Activated CD8-positive, alpha-beta memory T cell treated with anti-CD3 and anti-CD28 coated beads, Interleukin-2, amount 50 U/mL, for 4 hours (primary cell): Measurements from ENCODE around the gene PPP6R2.

ENCODE experiments used
- DNase-seq: peaks from one replicate; pipeline ENCODE4 v3.0.0-alpha.2; 2020

The PPP6R2 gene

GRCh38 chr22:50454556-50455075, 111.5 kb downstream of the PPP6R2 start:
- no peak for DNase-seq

GRCh38 chr22:50455201-50455600, 112.1 kb downstream of the PPP6R2 start:
- no peak for DNase-seq

GRCh38 chr22:50456026-50456425, 112.9 kb downstream of the PPP6R2 start:
- DNase-seq = no peak

GRCh38 chr22:50456466-50457234, 113.5 kb downstream of the PPP6R2 start:
- DNase-seq = no peak

GRCh38 chr22:50459016-50459415, 115.9 kb downstream of the PPP6R2 start:
- DNase-seq = no peak

GRCh38 chr22:50459496-50460140, 116.5 kb downstream of the PPP6R2 start:
- DNase-seq = no peak

- DNase-seq = no peak
Measured at GRCh38 chr22:50460938-50461337, 117.8 kb downstream of the PPP6R2 start.

- DNase-seq = no peak
Measured at GRCh38 chr22:50461536-50461935, 118.4 kb downstream of the PPP6R2 start.

GRCh38 chr22:50461979-50462540, 118.9 kb downstream of the PPP6R2 start:
- no peak for DNase-seq

GRCh38 chr22:50463188-50463900, 120.2 kb downstream of the PPP6R2 start:
- DNase-seq = no peak

GRCh38 chr22:50464451-50464850, 121.3 kb downstream of the PPP6R2 start:
- DNase-seq = no peak

GRCh38 chr22:50465066-50465930, 122.2 kb downstream of the PPP6R2 start:
- no peak for DNase-seq

- no peak for DNase-seq
Measured at GRCh38 chr22:50467341-50467740, 124.2 kb downstream of the PPP6R2 start.

- no peak for DNase-seq
Measured at GRCh38 chr22:50467773-50468440, 124.8 kb downstream of the PPP6R2 start.

- no peak for DNase-seq
Measured at GRCh38 chr22:50468626-50469025, 125.5 kb downstream of the PPP6R2 start.

GRCh38 chr22:50469377-50470305, 126.5 kb downstream of the PPP6R2 start:
- peak; percentile 97 for DNase-seq

- DNase-seq = no peak
Measured at GRCh38 chr22:50470491-50470890, 127.4 kb downstream of the PPP6R2 start.

GRCh38 chr22:50471197-50471847, 128.2 kb downstream of the PPP6R2 start:
- no peak for DNase-seq

GRCh38 chr22:50471962-50472361, 128.8 kb downstream of the PPP6R2 start:
- no peak for DNase-seq

GRCh38 chr22:50473088-50473487, 130.0 kb downstream of the PPP6R2 start:
- DNase-seq = peak; percentile 49
